HG02571 (cell line): ENCODE results near the gene CLHC1.

Experiments
- ATAC-seq: cut with Tn5 transposase; IDR thresholded peaks from one replicate; pipeline ENCODE4 v1.9.1; 2021; ENCODE audit warnings: mild to moderate bottlenecking, moderate library complexity; ENCODE audit not compliant: unreplicated experiment

Gene CLHC1

GRCh38 chr2:55169915-55170314 lies 62.2 kb downstream of the CLHC1 start:
- ATAC-seq = no peak

DNA sequence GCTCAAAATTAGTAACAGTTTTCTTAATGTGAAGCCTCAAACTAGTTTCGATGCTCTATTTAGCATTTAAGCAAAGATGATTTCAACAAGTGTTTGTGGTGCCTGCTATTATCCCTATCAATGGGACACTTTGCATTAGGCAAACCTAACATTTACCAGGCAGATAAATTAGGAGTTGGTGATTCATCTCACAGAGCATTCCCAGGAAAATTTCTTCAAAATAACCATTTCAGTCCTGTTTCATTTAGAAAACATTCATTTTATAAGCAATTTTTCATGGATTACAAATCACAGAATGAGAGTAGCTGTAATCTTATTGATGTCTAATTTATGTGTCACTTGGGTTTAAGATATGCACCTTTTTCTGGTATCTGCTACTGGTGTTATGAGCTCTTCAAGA lies 62.7 kb downstream of the CLHC1 start:
- no peak for ATAC-seq

GRCh38 chr2:55168221-55169154 lies 63.6 kb downstream of the CLHC1 start:
- ATAC-seq = no peak

DNA sequence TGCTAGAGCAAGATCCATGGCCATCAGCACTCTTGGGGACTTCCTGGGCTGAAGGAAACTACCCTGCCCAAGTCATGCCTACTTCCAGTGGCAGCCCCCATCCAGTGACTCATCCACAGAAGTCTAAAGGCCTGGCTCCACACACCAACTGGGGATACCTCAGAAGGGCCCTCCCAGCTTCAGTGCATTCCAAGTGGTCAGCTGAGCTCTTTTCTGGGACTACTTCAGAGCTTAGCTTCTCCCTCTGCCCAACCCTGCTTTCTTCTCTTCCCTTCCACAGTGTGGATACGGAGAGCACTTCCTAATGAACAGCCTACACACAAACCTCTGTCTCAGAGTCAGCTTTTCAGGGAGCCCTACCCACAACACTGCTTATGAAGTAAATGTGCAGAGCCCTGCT lies 66.5 kb downstream of the CLHC1 start:
- ATAC-seq = no peak

GRCh38 chr2:55164534-55165480 lies 67.3 kb downstream of the CLHC1 start:
- ATAC-seq = no peak

GRCh38 chr2:55163941-55164390 lies 68.1 kb downstream of the CLHC1 start:
- ATAC-seq = no peak

DNA sequence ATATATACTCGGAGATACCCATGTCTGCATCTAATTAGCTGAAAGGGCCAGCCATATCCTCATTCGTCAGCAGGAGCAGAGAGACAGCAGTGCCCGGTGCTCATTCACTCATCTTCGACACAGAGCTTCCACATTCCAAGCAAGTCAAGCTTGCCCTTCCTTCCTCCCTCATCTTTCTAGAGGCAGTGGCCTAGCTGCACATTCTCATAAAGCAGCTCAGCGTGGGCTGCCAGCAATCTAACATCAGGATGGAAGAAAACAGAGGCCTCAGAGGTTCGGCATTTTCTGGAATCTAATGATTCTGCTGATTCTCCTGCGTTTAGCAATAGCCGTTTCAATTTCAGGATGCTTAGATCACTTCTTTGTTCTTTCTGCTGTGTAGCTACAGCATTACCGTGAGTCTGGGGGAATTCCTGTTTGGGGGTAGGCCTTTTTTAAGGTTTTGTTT lies 68.8 kb downstream of the CLHC1 start:
- ATAC-seq = no peak

DNA sequence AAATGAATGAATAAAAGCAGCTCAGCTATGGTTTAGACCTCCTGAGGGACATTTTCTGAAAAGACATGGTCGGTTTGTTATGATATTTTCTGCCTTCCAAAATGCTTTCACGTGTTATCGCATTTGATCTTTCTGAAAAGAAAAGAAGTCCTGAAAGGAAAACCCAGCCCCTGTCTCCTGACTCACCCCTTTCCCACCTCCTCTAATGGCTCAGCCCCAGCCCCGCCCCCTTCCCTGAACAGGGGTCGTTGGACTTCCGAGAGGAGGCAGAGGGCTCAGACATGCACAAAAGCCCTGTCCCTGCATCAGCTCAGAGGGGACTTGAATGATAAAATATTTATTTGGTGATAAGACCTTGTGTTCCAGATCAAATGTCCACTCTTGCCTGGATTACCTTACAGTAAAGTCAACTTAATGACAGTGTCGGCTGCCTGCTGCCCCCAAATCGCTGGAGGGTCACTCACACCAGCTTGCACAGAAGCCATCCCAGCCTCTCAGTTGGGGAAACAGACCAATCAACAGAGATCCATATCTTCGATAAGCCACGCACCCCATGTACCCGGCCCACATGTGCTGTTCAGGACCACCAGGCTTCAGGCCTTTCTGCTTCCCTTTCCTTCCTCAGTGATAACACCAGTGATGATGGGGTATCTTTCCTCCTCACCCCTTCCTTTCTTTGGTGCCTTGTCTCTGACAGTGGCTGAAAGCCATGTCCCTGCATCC lies 69.6 kb downstream of the CLHC1 start:
- no peak for ATAC-seq

DNA sequence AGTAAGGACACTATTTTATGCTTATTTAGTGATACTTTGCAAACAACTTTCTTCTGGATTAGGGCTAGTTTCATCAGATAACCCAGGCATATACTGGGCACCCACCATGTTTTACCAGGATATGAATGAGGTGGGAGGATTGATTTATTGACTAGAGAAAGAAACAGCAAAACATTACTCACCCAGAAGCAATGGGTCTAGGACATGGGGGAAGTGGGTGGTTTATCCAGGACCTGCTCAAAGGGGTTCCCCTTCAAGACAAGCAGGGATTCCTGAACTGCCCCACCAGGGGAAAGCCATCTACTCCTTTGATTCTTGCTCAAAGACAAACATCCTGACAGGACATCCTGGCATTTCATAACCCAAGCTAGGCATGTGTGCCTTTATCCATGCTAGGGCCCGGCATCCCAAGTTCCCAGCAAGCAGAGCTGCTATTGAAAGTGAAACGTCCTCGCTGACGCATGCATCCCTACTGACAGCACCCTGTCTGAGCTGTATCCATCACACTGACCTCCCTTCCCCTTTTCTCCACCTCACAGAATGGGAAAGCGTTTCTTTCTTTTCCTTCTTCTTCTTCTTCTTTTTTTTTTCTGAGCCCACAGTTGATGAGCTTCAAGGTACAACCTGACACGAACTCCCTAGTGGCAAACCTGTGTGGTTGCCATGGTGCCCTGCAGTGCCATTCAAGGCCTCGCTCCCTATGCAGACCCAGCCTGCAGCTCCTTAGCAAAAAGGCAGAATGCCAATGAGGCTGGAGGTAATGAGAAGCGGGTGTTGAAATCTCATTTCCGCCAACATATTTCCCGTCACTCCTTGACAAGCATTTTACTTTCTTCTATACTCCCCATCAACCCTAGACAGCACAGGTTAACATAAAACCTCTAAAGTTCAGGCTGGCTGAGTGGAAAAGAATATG lies 70.5 kb downstream of the CLHC1 start:
- ATAC-seq = no peak

DNA sequence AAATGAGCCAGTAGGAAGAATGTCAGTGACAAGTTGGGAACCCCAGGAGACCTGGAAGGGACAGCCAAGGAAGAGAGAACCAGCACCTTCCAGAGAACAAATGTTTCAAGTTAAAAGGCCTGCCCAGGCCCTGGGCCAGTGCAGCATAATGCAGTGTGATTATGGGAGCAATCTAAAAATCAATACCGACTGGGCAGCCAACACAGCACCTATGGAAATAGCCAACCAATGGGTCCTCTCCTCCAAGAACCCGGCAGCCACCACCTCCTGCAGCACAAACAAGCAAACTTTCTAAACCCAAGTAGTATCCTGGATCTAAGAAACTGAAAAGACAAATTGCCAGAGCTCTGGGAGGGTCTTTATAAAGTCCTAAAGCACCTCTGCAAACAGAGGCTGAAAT lies 71.7 kb downstream of the CLHC1 start:
- ATAC-seq = no peak

DNA sequence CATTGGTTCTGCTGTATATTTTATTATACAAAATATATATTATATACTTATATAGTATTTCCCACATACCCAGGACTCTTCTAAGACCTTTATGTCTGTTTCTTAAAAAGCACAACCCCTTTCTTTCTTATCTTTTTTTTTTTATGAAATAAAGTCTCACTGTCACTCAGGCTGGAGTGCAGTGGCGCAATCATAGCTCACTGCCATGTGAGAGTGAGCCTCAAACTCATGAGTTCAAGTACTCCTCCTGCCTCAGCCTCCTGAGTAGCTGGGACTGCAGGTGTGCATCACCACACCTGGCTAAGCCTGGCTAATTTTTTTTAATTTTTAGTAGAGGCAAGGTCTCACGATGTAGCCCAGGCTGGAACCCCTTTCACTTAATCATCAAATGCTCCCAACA lies 72.3 kb downstream of the CLHC1 start:
- ATAC-seq = no peak

GRCh38 chr2:55159037-55159651 lies 72.9 kb downstream of the CLHC1 start:
- ATAC-seq = peak; percentile 64

DNA sequence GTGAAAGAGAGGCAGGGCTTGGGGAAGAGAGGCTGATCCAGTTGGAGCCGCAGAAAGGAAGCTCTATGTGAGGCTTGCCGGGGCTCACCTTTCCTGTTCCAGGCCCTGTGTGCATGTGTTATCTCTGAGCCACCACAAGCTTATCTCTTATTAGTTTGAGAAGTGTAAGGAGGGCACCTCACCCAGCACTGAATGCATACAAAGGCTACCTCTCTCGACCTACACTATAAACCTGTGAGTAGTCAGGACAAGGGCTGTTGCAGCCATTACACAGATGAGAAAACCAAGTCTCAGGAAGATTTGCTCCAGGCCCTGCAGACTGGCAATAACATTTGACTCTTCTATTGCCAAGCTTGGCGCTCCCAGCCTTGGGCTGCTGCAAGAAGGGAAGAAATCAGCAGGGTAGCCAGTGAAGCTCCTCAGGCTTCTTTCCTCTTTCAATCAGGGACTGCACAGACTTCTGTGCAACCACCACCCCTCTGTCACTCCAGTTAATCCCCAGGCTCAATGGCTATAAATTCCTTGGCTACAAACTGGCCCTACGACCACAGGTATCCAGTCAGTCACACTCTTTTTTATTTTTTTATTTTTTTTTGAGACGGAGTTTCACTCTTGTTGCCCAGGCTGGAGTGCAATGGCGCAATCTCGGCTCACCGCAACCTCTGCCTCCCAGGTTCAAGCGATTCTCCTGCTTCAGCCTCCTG lies 73.8 kb downstream of the CLHC1 start:
- ATAC-seq = no peak

DNA sequence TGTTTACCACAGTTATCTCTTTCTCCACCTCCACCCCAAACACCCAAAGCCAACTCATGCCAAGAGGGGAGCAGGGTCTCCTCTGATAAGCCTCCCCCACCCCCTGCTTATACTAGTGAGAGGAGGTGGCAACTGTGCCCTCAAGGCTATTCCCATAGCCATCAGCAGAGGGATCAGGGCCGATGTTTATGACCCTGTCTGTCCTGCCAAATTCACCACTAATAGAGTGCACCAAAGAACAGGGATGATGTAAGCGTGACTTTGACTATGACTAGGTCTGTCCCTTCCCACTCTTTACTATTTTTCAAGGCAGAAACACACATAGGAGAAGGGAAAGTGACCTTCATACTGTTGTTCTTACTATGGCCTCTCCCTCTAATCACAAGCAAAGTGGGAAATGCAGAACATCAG lies 74.6 kb downstream of the CLHC1 start:
- no peak for ATAC-seq

DNA sequence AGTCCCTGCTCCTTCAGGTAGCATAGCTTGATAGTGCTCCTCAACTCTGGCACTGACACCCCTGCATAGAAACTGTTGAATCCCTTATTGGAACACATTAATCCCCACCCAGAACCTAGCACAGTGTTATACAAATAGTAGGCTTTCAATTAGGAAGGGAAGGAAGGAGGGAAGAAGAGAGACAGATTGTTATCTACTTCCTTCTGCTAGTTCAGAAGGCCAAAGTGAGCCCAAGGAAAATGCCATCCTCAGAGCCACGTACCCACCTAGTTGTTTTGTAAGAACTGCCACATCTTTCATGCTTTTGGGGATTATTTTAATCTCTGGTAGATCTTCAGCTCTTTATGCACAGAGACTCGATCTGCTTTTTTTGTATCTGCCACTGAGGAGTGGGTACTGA lies 75.1 kb downstream of the CLHC1 start:
- ATAC-seq = no peak

DNA sequence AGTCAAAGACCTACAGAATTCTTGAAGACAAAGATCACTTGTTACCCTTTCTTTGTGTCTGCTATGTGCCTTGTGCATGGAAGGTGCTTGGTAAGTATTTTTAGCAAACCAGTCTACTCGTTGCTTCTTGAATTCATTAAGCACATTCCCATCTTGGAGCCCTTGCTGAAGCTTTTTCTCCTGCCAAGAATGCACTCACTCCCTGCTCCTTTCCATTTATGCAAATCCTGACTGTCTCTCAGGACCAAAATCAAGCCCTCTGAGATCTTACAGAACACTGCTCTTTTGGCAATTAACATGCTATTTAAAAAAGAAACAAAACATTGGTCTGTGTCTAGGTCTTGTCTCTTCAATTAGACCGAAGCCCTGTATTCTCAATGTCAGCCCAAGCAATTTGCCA lies 75.8 kb downstream of the CLHC1 start:
- ATAC-seq = no peak

GRCh38 chr2:55155764-55156281 lies 76.3 kb downstream of the CLHC1 start:
- no peak for ATAC-seq

DNA sequence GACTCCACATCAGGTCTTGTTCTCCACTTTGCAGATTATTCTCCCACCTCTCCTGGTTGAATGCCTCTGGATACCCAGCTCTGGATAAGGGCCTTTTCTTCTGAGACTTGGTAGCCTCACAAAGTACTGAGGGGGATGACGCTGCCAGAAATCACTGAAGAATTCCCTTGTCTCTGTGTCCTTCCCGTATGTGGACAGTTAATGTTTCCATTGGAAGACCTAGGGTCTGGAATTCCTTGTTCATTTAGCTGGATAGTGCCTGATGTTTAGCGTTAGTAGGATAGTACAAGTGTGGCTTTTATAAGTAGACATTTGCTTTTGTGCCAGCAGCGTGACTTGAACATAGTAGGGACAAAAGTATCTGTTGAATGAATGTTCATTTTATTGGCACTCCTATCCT lies 76.9 kb downstream of the CLHC1 start:
- no peak for ATAC-seq
